Mesenchymal stem cell (in vitro differentiated cells and primary cell): ENCODE measurements around the gene RELB.

ENCODE experiments used
- DNase-seq: peaks from one replicate; pipeline ENCODE4 v3.0.0-alpha.2; 2013
- H2AFZ ChIP-seq: one replicate; pipeline ENCODE4 v1.6.1; 2013; ENCODE audit warnings: low read depth, mild to moderate bottlenecking, control low read depth, inconsistent platforms, low read length, moderate library complexity
- H2AK5ac ChIP-seq: 2 replicates; pipeline ENCODE4 v1.6.1; 2013; ENCODE audit warnings: low read length, moderate library complexity, mild to moderate bottlenecking, inconsistent platforms; ENCODE audit not compliant: severe bottlenecking
- H2BK120ac ChIP-seq: one replicate; pipeline ENCODE4 v1.6.1; 2013; ENCODE audit warnings: low read depth, mild to moderate bottlenecking, inconsistent platforms, low read length, moderate library complexity
- H2BK12ac ChIP-seq, 2 experiments: one replicate each; pipeline ENCODE4 v1.6.1; 2013; ENCODE audit warnings: inconsistent platforms in 2 of 2, low read length in 2 of 2, mild to moderate bottlenecking in 2 of 2, moderate library complexity in 2 of 2, control low read depth in 1 of 2
- H2BK15ac ChIP-seq: one replicate; pipeline ENCODE4 v1.6.1; 2013; ENCODE audit warnings: mild to moderate bottlenecking, low read depth, inconsistent platforms; ENCODE audit not compliant: poor library complexity, severe bottlenecking
- H2BK5ac ChIP-seq: 2 replicates; pipeline ENCODE4 v1.6.1; 2013; ENCODE audit warnings: low read depth, mild to moderate bottlenecking, low read length, control low read depth, inconsistent platforms; ENCODE audit not compliant: poor library complexity, severe bottlenecking
- H3K14ac ChIP-seq, 2 experiments: one replicate each; pipeline ENCODE4 v1.6.1; 2013; ENCODE audit warnings: inconsistent platforms in 2 of 2, low read length in 2 of 2, control low read depth in 1 of 2, mild to moderate bottlenecking in 1 of 2, moderate library complexity in 1 of 2
- H3K18ac ChIP-seq, 2 experiments: one replicate each; pipeline ENCODE4 v1.6.1; 2013; ENCODE audit warnings: inconsistent platforms in 2 of 2, low read length in 2 of 2, control low read depth in 1 of 2, low read depth in 1 of 2, mild to moderate bottlenecking in 1 of 2
- H3K23ac ChIP-seq, 2 experiments: one replicate each; pipeline ENCODE4 v1.6.1; 2013; ENCODE audit warnings: inconsistent platforms in 2 of 2, low read length in 2 of 2, mild to moderate bottlenecking in 2 of 2, moderate library complexity in 2 of 2, control low read depth in 1 of 2
- H3K27ac ChIP-seq: 2 replicates; pipeline ENCODE4 v1.5.1; 2013; ENCODE audit warnings: mild to moderate bottlenecking, moderate library complexity, low read length, control low read depth, inconsistent platforms; ENCODE audit not compliant: poor library complexity, severe bottlenecking
- H3K27me3 ChIP-seq, 2 experiments: 2 replicates each; pipeline versions ENCODE4 v1.6.1 to v1.7.0; 2013; ENCODE audit warnings: low read length in 2 of 2, mild to moderate bottlenecking in 2 of 2, moderate library complexity in 2 of 2, control low read depth in 1 of 2, inconsistent platforms in 1 of 2; ENCODE audit not compliant: control insufficient read depth in 1 of 2, insufficient read depth in 1 of 2
- H3K36me3 ChIP-seq, 2 experiments: 2 replicates each; pipeline versions ENCODE4 v1.6.1 to v1.7.0; 2013; ENCODE audit warnings: low read length in 2 of 2, control low read depth in 1 of 2, inconsistent platforms in 1 of 2, low read depth in 1 of 2, mild to moderate bottlenecking in 1 of 2; ENCODE audit not compliant: insufficient read depth in 2 of 2, control insufficient read depth in 1 of 2
- H3K4ac ChIP-seq, 2 experiments: one replicate each; pipeline ENCODE4 v1.6.1; 2013; ENCODE audit warnings: inconsistent platforms in 2 of 2, low read length in 2 of 2, mild to moderate bottlenecking in 2 of 2, moderate library complexity in 2 of 2, control low read depth in 1 of 2, low read depth in 1 of 2
- H3K4me1 ChIP-seq: 2 replicates; pipeline ENCODE4 v1.6.1; 2013; ENCODE audit warnings: low read depth, low read length, control low read depth; ENCODE audit not compliant: control insufficient read depth, insufficient read depth
- H3K4me2 ChIP-seq: 2 replicates; pipeline ENCODE4 v1.6.1; 2013; ENCODE audit warnings: low read length, mild to moderate bottlenecking, inconsistent platforms; ENCODE audit not compliant: poor library complexity, severe bottlenecking
- H3K4me3 ChIP-seq, 2 experiments: 2 replicates each; pipeline versions ENCODE4 v1.5.1 to v1.7.0; 2013; ENCODE audit warnings: low read length in 2 of 2, mild to moderate bottlenecking in 2 of 2, control low read depth in 1 of 2, low read depth in 1 of 2; ENCODE audit not compliant: insufficient read depth in 1 of 2
- H3K79me1 ChIP-seq: replicated peaks from 2 replicates; pipeline ENCODE4 v1.6.1; 2013; ENCODE audit warnings: mild to moderate bottlenecking, control low read depth, low read length, inconsistent platforms; ENCODE audit not compliant: poor library complexity, severe bottlenecking
- H3K9ac ChIP-seq: 2 replicates; pipeline ENCODE4 v1.7.0; 2013; ENCODE audit warnings: mild to moderate bottlenecking, low read length, moderate library complexity
- H3K9me3 ChIP-seq: 2 replicates; pipeline ENCODE4 v1.7.0; 2013; ENCODE audit warnings: mild to moderate bottlenecking, low read length; ENCODE audit not compliant: control insufficient read depth
- H4K8ac ChIP-seq: one replicate; pipeline ENCODE4 v1.6.1; 2013; ENCODE audit warnings: inconsistent platforms, mild to moderate bottlenecking, low read length, moderate library complexity
- H4K91ac ChIP-seq: one replicate; pipeline ENCODE4 v1.6.1; 2013; ENCODE audit warnings: mild to moderate bottlenecking, low read length, inconsistent platforms
- WGBS: methylation state at CpG from one replicate; pipeline ENCODE4 v1.1.7; 2013; ENCODE audit warnings: mixed read lengths; 5-methylcytosine and 5-hydroxymethylcytosine counted together

RELB gene

DNA sequence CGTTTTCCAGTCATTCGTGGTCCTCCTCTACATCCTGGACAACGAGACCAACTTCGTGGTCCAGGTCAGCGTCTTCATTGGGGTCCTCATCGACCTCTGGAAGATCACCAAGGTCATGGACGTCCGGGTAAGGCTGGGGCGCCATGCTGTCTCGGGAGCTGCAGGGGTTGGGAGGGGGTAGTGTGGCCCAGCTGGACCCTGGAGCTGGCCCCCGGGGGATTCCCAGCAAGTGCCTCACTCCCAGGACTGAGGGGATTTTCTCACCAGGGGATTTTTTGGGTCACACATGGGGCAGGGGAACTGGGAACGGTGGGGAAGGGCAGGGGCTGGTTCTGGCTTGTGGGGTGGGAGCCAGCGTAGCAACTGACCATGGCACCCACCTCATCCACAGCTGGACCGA, 10.8 kb upstream of the RELB start:
- H3K18ac ChIP-seq: no peak overlapping the region
- H2AFZ ChIP-seq: no peak overlapping the region
- no peak for DNase-seq
- no peak overlapping the region for H3K4ac ChIP-seq
- H3K4me1 ChIP-seq: no peaks in the 10 kb centered on the region
- H2BK120ac ChIP-seq: no peak overlapping the region
- H3K36me3 ChIP-seq: peaks cover 77 to 97% of the 10 kb centered on the region in 2 experiments
- no peak overlapping the region for H2BK5ac ChIP-seq
- no peak overlapping the region for H3K23ac ChIP-seq
- H3K4me2 ChIP-seq: no peak overlapping the region
- no peaks in the 10 kb centered on the region for H3K27me3 ChIP-seq
- no peak overlapping the region for H3K9ac ChIP-seq
- 97% methylated on average over 13 of the region's 14 CpGs for WGBS
- no peak overlapping the region for H3K4me3 ChIP-seq
- H3K9me3 ChIP-seq: no peaks in the 10 kb centered on the region
- H3K14ac ChIP-seq: no peak overlapping the region
- no peak overlapping the region for H2AK5ac ChIP-seq
- H2BK12ac ChIP-seq: no peak overlapping the region
- H2BK15ac ChIP-seq: no peak overlapping the region
- H4K91ac ChIP-seq: no peak overlapping the region
- no peak overlapping the region for H3K27ac ChIP-seq
- H4K8ac ChIP-seq: no peak overlapping the region
- H3K79me1 ChIP-seq: peaks cover 7% of the 10 kb centered on the region

DNA sequence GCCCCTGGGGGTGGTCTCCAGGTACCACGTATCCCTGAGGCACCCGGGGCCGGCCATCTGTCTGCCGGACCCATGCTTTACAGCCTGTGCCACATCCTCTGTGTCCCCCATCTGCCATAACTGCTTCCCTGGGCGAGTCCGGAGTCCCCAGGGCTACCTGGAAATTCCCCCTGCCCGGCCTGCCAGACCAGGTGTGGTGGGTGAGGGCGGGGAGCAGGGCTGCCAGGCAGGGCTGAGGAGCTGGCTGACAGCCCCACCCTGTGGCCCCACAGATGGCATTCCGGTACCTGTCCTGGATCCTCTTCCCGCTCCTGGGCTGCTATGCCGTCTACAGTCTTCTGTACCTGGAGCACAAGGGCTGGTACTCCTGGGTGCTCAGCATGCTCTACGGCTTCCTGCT, 10.3 kb upstream of the RELB start:
- Histone ChIP-seq H2BK12ac (no peak overlapping the region), H2AK5ac (no peak overlapping the region), H3K36me3 (peaks cover 72 to 92% of the 10 kb centered on the region in 2 experiments), H3K14ac (no peak overlapping the region), H3K27me3 (no peaks in the 10 kb centered on the region), H2AFZ (no peak overlapping the region), H3K23ac (no peak overlapping the region), H2BK5ac (no peak overlapping the region), H3K4me2 (no peak overlapping the region), H4K91ac (no peak overlapping the region), H3K79me1 (peaks cover 7% of the 10 kb centered on the region), H2BK15ac (no peak overlapping the region), H3K9ac (no peak overlapping the region), H3K27ac (no peak overlapping the region), H3K9me3 (no peaks in the 10 kb centered on the region), H3K18ac (no peak overlapping the region), H2BK120ac (no peak overlapping the region), H3K4me1 (no peaks in the 10 kb centered on the region), H3K4me3 (no peak overlapping the region), H3K4ac (no peak overlapping the region), H4K8ac (no peak overlapping the region)
- DNase-seq: no peak
- WGBS: 95% methylated on average over 10 of the region's 12 CpGs

DNA sequence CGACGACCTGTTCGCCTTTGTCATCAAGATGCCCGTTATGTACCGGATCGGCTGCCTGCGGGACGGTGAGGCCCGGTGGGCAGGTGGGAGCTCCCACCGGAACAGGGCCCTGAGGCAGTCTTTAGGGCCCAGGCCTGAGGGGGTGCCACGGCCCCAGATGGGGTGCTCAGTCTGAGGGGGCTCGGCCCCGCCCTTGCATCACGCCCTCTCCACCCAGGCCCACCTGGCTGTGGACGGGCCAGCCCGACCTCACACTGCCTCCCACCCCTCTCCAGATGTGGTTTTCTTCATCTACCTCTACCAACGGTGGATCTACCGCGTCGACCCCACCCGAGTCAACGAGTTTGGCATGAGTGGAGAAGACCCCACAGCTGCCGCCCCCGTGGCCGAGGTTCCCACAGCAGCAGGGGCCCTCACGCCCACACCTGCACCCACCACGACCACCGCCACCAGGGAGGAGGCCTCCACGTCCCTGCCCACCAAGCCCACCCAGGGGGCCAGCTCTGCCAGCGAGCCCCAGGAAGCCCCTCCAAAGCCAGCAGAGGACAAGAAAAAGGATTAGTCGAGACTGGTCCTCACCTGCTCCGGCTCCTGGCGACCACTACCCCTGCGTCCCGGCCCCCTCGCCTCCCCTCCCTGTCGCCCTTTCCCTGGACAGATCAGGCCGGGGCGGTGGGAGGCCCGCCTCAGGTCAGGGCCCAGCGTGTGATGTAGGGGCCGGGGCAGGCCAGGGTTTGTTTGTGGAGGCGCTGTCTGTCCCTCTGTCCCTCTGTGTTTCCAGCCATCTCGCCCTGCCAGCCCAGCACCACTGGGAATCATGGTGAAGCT, 8.7 kb upstream of the RELB start:
- Histone ChIP-seq H3K4me3 (no peak overlapping the region), H3K27me3 (no peaks in the 10 kb centered on the region), H3K27ac (no peak overlapping the region), H3K9ac (no peak overlapping the region), H3K9me3 (no peaks in the 10 kb centered on the region), H2BK12ac (no peak overlapping the region), H3K18ac (no peak overlapping the region), H3K23ac (no peak overlapping the region), H3K4me1 (no peaks in the 10 kb centered on the region), H3K4ac (no peak overlapping the region), H3K4me2 (no peak overlapping the region), H2BK120ac (no peak overlapping the region), H3K79me1 (peaks cover 6% of the 10 kb centered on the region), H4K91ac (no peak overlapping the region), H2BK15ac (no peak overlapping the region), H2AFZ (no peak overlapping the region), H3K14ac (no peak overlapping the region), H2BK5ac (no peak overlapping the region), H2AK5ac (no peak overlapping the region), H4K8ac (no peak overlapping the region), H3K36me3 (peaks cover 56 to 76% of the 10 kb centered on the region in 2 experiments)
- no peak for DNase-seq
- 96% methylated on average over 43 of the region's 44 CpGs for WGBS

DNA sequence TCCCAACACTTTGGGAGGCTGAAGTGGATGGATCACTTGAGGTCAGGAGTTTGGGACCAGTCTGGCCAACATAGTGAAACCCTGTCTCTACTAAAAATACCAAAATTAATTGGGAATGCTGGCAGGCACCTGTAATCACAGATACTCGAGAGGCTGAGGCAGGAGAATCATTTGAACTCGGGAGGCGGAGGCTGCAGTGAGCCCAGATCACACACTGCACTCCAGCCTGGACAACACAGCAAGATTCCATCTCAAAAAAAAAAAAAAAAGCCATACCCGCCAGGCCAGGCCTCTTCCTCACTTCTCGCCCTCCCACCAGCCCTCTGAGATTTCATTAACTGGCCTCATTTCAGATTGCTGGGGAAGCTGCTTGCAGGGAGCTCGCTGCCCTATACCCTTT, 7.7 kb upstream of the RELB start:
- Histone ChIP-seq H3K4me1 (no peaks in the 10 kb centered on the region), H3K14ac (no peak overlapping the region), H3K9ac (no peak overlapping the region), H3K79me1 (peaks cover 5% of the 10 kb centered on the region), H3K23ac (no peak overlapping the region), H3K4me3 (no peak overlapping the region), H3K4ac (no peak overlapping the region), H4K8ac (no peak overlapping the region), H2BK5ac (no peak overlapping the region), H3K9me3 (no peaks in the 10 kb centered on the region), H2AK5ac (no peak overlapping the region), H2BK15ac (no peak overlapping the region), H2BK12ac (no peak overlapping the region), H3K4me2 (no peak overlapping the region), H2BK120ac (no peak overlapping the region), H2AFZ (no peak overlapping the region), H3K18ac (no peak overlapping the region), H4K91ac (no peak overlapping the region), H3K36me3 (peaks cover 49 to 66% of the 10 kb centered on the region in 2 experiments), H3K27me3 (no peaks in the 10 kb centered on the region), H3K27ac (no peak overlapping the region)
- 94% methylated on average over 6 of the region's 6 CpGs for WGBS
- DNase-seq: no peak
